Measurements from ENCODE around the gene PHIP.

DNA sequence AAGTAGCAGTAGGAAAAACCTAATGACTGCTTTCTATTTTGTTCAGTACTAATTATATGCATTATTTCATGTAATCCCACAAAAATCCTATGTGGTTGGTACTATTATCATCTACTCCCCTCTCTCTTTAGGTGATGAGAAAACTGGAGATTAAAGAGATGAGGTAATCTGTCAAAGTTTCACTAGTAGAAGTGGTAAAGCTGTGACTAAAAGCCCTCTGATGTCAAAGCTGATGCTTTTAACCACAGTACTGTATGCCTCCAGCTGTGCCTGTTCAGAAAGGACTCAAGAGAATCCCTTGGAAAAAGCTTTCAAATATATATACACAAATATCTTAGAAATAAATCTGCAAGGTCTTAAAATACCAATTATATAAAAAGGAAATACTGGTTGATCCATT is 38.0 kb downstream of the PHIP start:
- TF ChIP-seq, protein P1, sequence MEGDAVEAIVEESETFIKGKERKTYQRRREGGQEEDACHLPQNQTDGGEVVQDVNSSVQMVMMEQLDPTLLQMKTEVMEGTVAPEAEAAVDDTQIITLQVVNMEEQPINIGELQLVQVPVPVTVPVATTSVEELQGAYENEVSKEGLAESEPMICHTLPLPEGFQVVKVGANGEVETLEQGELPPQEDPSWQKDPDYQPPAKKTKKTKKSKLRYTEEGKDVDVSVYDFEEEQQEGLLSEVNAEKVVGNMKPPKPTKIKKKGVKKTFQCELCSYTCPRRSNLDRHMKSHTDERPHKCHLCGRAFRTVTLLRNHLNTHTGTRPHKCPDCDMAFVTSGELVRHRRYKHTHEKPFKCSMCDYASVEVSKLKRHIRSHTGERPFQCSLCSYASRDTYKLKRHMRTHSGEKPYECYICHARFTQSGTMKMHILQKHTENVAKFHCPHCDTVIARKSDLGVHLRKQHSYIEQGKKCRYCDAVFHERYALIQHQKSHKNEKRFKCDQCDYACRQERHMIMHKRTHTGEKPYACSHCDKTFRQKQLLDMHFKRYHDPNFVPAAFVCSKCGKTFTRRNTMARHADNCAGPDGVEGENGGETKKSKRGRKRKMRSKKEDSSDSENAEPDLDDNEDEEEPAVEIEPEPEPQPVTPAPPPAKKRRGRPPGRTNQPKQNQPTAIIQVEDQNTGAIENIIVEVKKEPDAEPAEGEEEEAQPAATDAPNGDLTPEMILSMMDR (IDR thresholded peaks at IDR 0.05) = no peak
- no peak for TF ChIP-seq EP300 (IDR thresholded peaks at IDR 0.05)
